Adrenal gland (tissue), 12 donors: ENCODE data around the gene SLC35E2B. TPM values are rescaled to one million over a fixed set of nuclear protein-coding genes. Genes with fewer than 3 reads are reported as not detected.
"Not testable (repeated sequence)": the region's sequence is repeated elsewhere in the genome, so short reads cannot be mapped to it uniquely, and the experiment has no call there.

Experiments used
- DNase-seq, 7 donors: peaks; one replicate each; pipeline ENCODE4 v3.0.0-alpha.2; 2019 to 2020
- H3K27ac ChIP-seq, 5 donors: fragments of 200-600 bp; sonication (generic) in 4 of 5; 1 replicate in 3 of 5; 2 replicates in 2 of 5; pipeline versions ENCODE4 v1.5.1 to v1.8.0; 2016 to 2020; ENCODE audit warnings: mild to moderate bottlenecking in 1 of 5
- H3K27me3 ChIP-seq: fragments of 200-600 bp; 2 replicates; pipeline ENCODE4 v1.8.0; 2021
- H3K36me3 ChIP-seq, 2 donors: fragments of 200-600 bp; replicated peaks in 1 of 2; 1 replicate in 1 of 2; 2 replicates in 1 of 2; pipeline versions ENCODE4 v1.5.1 to v1.8.0; 2018 to 2022
- H3K4me1 ChIP-seq, 2 donors: fragments of 200-600 bp; replicated peaks in 1 of 2; 1 replicate in 1 of 2; 2 replicates in 1 of 2; pipeline versions ENCODE4 v1.5.1 to v1.8.0; 2018 to 2021
- H3K4me3 ChIP-seq, 4 donors: fragments of 200-600 bp; sonication (generic) in 3 of 4; one replicate each; pipeline ENCODE4 v1.5.1; 2016 to 2018
- H3K9me3 ChIP-seq, 3 donors: fragments of 200-600 bp; sonication (generic) in 1 of 3; replicated peaks in 1 of 3; 1 replicate in 2 of 3; 2 replicates in 1 of 3; pipeline versions ENCODE4 v1.5.1 to v1.8.0; 2016 to 2021
- CTCF ChIP-seq, 6 experiments: fragments of 450-650 bp in 4 of 6; fragments of 200-600 bp in 2 of 6; sonication (generic) in 1 of 6; IDR thresholded peaks; 1 replicate in 5 of 6; 2 replicates in 1 of 6; pipeline versions ENCODE4 v1.5.1 to v1.8.0; 2016 to 2021; ENCODE audit warnings: antibody characterized with exemption in 6 of 6, mild to moderate bottlenecking in 2 of 6, moderate library complexity in 1 of 6
- POLR2A ChIP-seq, 2 donors: fragments of 450-650 bp; IDR thresholded peaks; one replicate each; pipeline ENCODE4 v1.6.1; 2017; ENCODE audit warnings: antibody characterized with exemption in 2 of 2, mild to moderate bottlenecking in 2 of 2, moderate library complexity in 1 of 2
- WGBS, 4 donors: extraction: QIAGEN DNeasy Blood & Tissue Kit in 2 of 4; methylation state at CpG; one replicate each; pipeline versions ENCODE4 v1.1.5 to v1.1.7; 2013 to 2017; 5-methylcytosine and 5-hydroxymethylcytosine counted together
- intact Hi-C, 2 donors: fragments of 100-400 bp; cut with DNase I; formaldehyde crosslinking; loops; one replicate each; pipeline versions ENCODE4 v1.14.1 to v1.15.0; 2022 to 2023
- polyA plus RNA-seq, 3 donors: library from polyadenylated mRNA; stranded (reverse); fragments of 200-250 nt in 2 of 3; fragments of 350-450 nt in 1 of 3; fragmentation: Illumina TruSeq in 1 of 3; extraction: RNeasy Lipid Tissue Mini Kit (QIAGEN cat#74804) in 1 of 3; gene quantifications; one replicate each; pipeline ENCODE4 v1.2.3, GENCODE V29; 2013 to 2014
- total RNA-seq, 9 donors: library from RNA; depleted of rRNA in 4 of 9; stranded (reverse); fragments of >200 nt in 4 of 9; fragments of 120-200 nt in 1 of 9; fragmentation: NEBNext Ultra II Directional in 1 of 9; extraction: Animal tissue kit (Norgen Biotek cat#: 25700) in 1 of 9; gene quantifications; one replicate each; pipeline versions ENCODE4 v1.1.0 to v1.2.4, GENCODE V29; 2013 to 2023
- donor health status: healthy with polysubstance abuse.
- donor health status: Bipolar disorder and iron deficiency.
- donor health status: DM: yes; HTN: yes; CAD: no.
- donor health status: DM: no; HTN: no; CAD: no.
- donor health status: DM: no; HTN: no; CAD: no.
- donor health status: DM: yes; HTN: yes; CAD: no.

The SLC35E2B gene
- total and polyA plus RNA-seq, 12 donors = 11.2 to 89.5 (median 48.3) TPM

- DNase-seq = peak; percentile 92 to 99 (median 94)
- WGBS, 4 donors = 0% methylated on average over 62 to 65 of the region's 96 CpGs; no CpG with 5 or more reads in 2 of the 4 donors
- Histone ChIP-seq H3K4me3 (peak within 1 kb of the TSS in 3 of 4 donors; percentile 62 to 89 (median 73)), H3K36me3 (peaks cover 5 to 31% of the 10 kb centered on the region in 2 donors), H3K27ac (peak within 1 kb of the TSS; percentile 77 to 100 (median 98))
- H3K4me1 ChIP-seq, H3K9me3 ChIP-seq, intact Hi-C loops, H3K27me3 ChIP-seq: not testable (repeated sequence)
- TF ChIP-seq CTCF (IDR thresholded peaks at IDR 0.05) (peak in 5 of 6 experiments; percentile 20 to 45 (median 31)), POLR2A (IDR thresholded peaks at IDR 0.05) (peak in 1 of 2 donors; percentile 67)
Measured at GRCh38 chr1:1658583-1659549, 33.7 kb downstream of the SLC35E2B start, which contains the start of gene CDK11B. Gene CDK11B (minus strand): TSS chr1:1659004. CDS start chr1:1657485, 1,519 bp downstream.

- H3K9me3 ChIP-seq, intact Hi-C loops, H3K27ac ChIP-seq, H3K4me1 ChIP-seq, H3K27me3 ChIP-seq, H3K4me3 ChIP-seq: not testable (repeated sequence)
- DNase-seq = peak in 1 of 7 donors; percentile 12
- peaks cover 0 to 53% of the 10 kb centered on the region in 2 donors for H3K36me3 ChIP-seq
- WGBS, 4 donors = 86 to 92% (median 91%) methylated on average over 11 of the region's 11 CpGs
Measured at GRCh38 chr1:1648265-1648664, 44.3 kb downstream of the SLC35E2B start.

- WGBS, 4 donors = 88 to 95% (median 93%) methylated on average over 17 of the region's 17 CpGs
- H3K4me1 ChIP-seq, H3K9me3 ChIP-seq, intact Hi-C loops, H3K27ac ChIP-seq, H3K4me3 ChIP-seq, H3K27me3 ChIP-seq: not testable (repeated sequence)
- DNase-seq = peak in 1 of 7 donors; percentile 15
- H3K36me3 ChIP-seq = peaks cover 0 to 48% of the 10 kb centered on the region in 2 donors
Measured at GRCh38 chr1:1647567-1648241, 44.9 kb downstream of the SLC35E2B start.

GRCh38 chr1:1646326-1646725 is 46.3 kb downstream of the SLC35E2B start:
- 70 to 83% (median 76%) methylated on average over 4 to 5 of the region's 5 CpGs for WGBS, 4 donors
- intact Hi-C loops = not testable (repeated sequence)

GRCh38 chr1:1640711-1641461 is 51.7 kb downstream of the SLC35E2B start:
- H3K36me3 ChIP-seq = peaks cover 0 to 14% of the 10 kb centered on the region in 2 donors
- H3K27me3 ChIP-seq, H3K4me1 ChIP-seq, H3K27ac ChIP-seq, H3K9me3 ChIP-seq, H3K4me3 ChIP-seq, intact Hi-C loops: not testable (repeated sequence)
- peak in 1 of 7 donors; percentile 6 for DNase-seq
- 92 to 96% (median 94%) methylated on average over 14 to 30 of the region's 38 CpGs for WGBS, 4 donors

More at GRCh38 chr1:1646326-1646725, 46.3 kb downstream of the SLC35E2B start:
- not testable (repeated sequence) for H3K27me3 ChIP-seq, H3K4me1 ChIP-seq, H3K4me3 ChIP-seq, H3K27ac ChIP-seq, DNase-seq, H3K9me3 ChIP-seq
- peaks cover 0 to 36% of the 10 kb centered on the region in 2 donors for H3K36me3 ChIP-seq

GRCh38 chr1:1640081-1640480 is 52.5 kb downstream of the SLC35E2B start:
- DNase-seq, H3K4me3 ChIP-seq, H3K27me3 ChIP-seq, H3K9me3 ChIP-seq, intact Hi-C loops, H3K4me1 ChIP-seq, H3K27ac ChIP-seq: not testable (repeated sequence)
- peaks cover 0 to 11% of the 10 kb centered on the region in 2 donors for H3K36me3 ChIP-seq
- 94 to 99% (median 96%) methylated on average over 10 to 13 of the region's 25 CpGs; no CpG with 5 or more reads in 1 of the 4 donors for WGBS, 4 donors

- H3K27ac ChIP-seq, H3K4me1 ChIP-seq, intact Hi-C loops, H3K4me3 ChIP-seq, H3K27me3 ChIP-seq, H3K9me3 ChIP-seq: not testable (repeated sequence)
- WGBS, 4 donors = 93 to 96% (median 93%) methylated on average over 3 to 15 of the region's 16 CpGs
- H3K36me3 ChIP-seq = peaks cover 0 to 11% of the 10 kb centered on the region in 2 donors
- peak in 1 of 7 donors; percentile 13 for DNase-seq
Measured at GRCh38 chr1:1639368-1639767, 53.2 kb downstream of the SLC35E2B start.

- DNase-seq = peak in 1 of 7 donors; percentile 4
- H3K27ac ChIP-seq, H3K4me3 ChIP-seq, H3K27me3 ChIP-seq, H3K4me1 ChIP-seq, intact Hi-C loops, H3K9me3 ChIP-seq: not testable (repeated sequence)
- 82 to 95% (median 89%) methylated on average over 1 to 9 of the region's 13 CpGs for WGBS, 4 donors
- H3K36me3 ChIP-seq = peaks cover 0 to 11% of the 10 kb centered on the region in 2 donors
Measured at GRCh38 chr1:1638528-1638927, 54.1 kb downstream of the SLC35E2B start.

- peaks cover 0 to 11% of the 10 kb centered on the region in 2 donors for H3K36me3 ChIP-seq
- H3K9me3 ChIP-seq, H3K27me3 ChIP-seq, H3K4me3 ChIP-seq, intact Hi-C loops, H3K27ac ChIP-seq, H3K4me1 ChIP-seq: not testable (repeated sequence)
- 88 to 100% (median 93%) methylated on average over 6 to 14 of the region's 14 CpGs for WGBS, 4 donors
- DNase-seq = peak in 1 of 7 donors; percentile 1
Measured at GRCh38 chr1:1637479-1637875, 55.1 kb downstream of the SLC35E2B start.
